Activated T-cell treated with anti-CD3 and anti-CD28 coated beads, Interleukin-2, amount 50 U/mL, for 72 hours (primary cell): ENCODE results near the gene TMPRSS13. TPM values are rescaled to one million over a fixed set of nuclear protein-coding genes. Genes with fewer than 3 reads are reported as not detected.

Source experiments
- ATAC-seq, 2 donors: fragments of 150-1000 bp; cut with Tn5 transposase; replicated peaks in 1 of 2; 2 replicates each; pipeline ENCODE4 v1.10.0; 2021; ENCODE audit warnings: moderate library complexity in 2 of 2, mild to moderate bottlenecking in 1 of 2
- DNase-seq, 2 donors: peaks; one replicate each; pipeline ENCODE4 v3.0.0; 2021 to 2022; ENCODE audit warnings: mixed read lengths in 1 of 2
- H3K27ac Mint-ChIP-seq: one replicate; pipeline ENCODE4 v1.8.0; 2022; ENCODE audit warnings: mild to moderate bottlenecking, moderate library complexity, mixed read lengths
- H3K27me3 Mint-ChIP-seq: one replicate; pipeline ENCODE4 v1.8.0; 2022; ENCODE audit warnings: low read depth, mixed read lengths
- H3K36me3 Mint-ChIP-seq, 2 donors: one replicate each; pipeline ENCODE4 v1.8.0; 2022; ENCODE audit warnings: mixed read lengths in 2 of 2, mild to moderate bottlenecking in 1 of 2; ENCODE audit not compliant: insufficient read depth in 2 of 2
- H3K4me1 Mint-ChIP-seq: one replicate; pipeline ENCODE4 v1.8.0; 2022; ENCODE audit warnings: low read depth, mixed read lengths
- H3K4me3 Mint-ChIP-seq, 2 donors: one replicate each; pipeline ENCODE4 v1.8.0; 2022; ENCODE audit warnings: mild to moderate bottlenecking in 2 of 2, mixed read lengths in 2 of 2, moderate library complexity in 2 of 2
- H3K9me3 Mint-ChIP-seq, 2 donors: one replicate each; pipeline ENCODE4 v1.8.0; 2022; ENCODE audit warnings: mixed read lengths in 2 of 2
- total RNA-seq, 2 donors: library from RNA; stranded (reverse); gene quantifications; one replicate each; pipeline ENCODE4 v1.2.3, GENCODE V29; 2022

The TMPRSS13 gene
- total RNA-seq, 2 donors from 2014 or later: 3.0 to 3.2 TPM

DNA sequence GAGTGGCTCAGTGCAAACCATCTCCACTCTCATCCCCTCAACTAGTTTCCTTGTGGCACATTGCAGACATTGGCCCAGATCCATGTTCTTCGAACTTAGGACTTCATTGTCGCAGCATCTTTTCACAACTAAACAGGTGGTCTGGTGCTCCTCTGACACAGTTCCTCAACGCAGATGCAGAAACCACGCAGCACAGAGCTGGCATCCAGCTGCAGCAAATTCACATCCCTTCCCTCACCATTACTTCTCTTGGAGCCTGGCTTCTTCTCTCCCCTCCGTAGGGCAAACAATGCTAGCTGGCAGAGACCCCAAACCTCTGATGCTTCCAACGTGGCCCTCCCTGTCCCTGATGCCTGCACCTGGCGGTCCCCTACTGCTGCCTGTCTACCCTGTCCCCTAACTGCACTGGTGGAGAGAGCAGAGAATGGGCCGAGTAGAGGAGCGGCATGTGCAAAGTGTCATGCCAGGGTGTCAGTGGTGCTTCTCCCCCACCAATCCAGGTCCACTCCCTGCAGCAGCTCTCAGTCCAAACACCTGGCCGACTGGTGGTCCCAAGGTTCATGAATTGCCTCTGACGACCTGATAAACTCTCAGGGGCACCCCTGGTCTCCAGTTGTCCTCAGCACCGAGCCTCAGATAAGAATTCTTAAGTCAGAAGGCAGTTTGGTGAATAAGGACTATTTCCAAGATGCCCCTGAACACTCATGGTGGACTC lies 18.1 kb downstream of the TMPRSS13 start:
- H3K4me1 Mint-ChIP-seq: peaks cover 11% of the 10 kb centered on the region
- H3K36me3 Mint-ChIP-seq: no peaks in the 10 kb centered on the region
- H3K9me3 Mint-ChIP-seq: no peaks in the 10 kb centered on the region
- no peak for DNase-seq
- no peaks in the 10 kb centered on the region for H3K27me3 Mint-ChIP-seq
- no peak overlapping the region for H3K4me3 Mint-ChIP-seq
- H3K27ac Mint-ChIP-seq: no peak overlapping the region
- no peak for ATAC-seq

DNA sequence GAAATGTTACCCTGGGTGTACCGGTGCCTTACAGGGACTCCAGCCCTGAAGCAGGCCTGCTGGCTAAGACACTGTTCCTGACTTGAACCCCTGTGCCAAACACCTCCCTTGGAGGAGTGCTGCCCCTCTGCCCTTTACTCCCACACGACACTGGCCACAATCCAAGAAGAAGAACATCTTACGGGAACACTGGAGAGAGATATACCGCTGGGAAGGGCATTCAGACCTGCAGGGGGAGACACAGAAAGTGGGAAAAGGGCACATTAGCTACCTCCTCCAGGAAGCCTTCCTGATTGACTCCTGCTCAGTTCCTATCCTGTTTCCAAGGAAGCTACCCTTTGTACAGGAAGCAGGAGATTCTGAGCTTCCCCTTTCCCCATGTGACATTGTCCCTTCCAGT lies 18.7 kb downstream of the TMPRSS13 start:
- no peak overlapping the region for H3K4me3 Mint-ChIP-seq
- ATAC-seq: no peak
- no peaks in the 10 kb centered on the region for H3K36me3 Mint-ChIP-seq
- DNase-seq: no peak
- H3K9me3 Mint-ChIP-seq: no peaks in the 10 kb centered on the region
- H3K27me3 Mint-ChIP-seq: no peaks in the 10 kb centered on the region
- H3K27ac Mint-ChIP-seq: no peak overlapping the region
- H3K4me1 Mint-ChIP-seq: peaks cover 11% of the 10 kb centered on the region

DNA sequence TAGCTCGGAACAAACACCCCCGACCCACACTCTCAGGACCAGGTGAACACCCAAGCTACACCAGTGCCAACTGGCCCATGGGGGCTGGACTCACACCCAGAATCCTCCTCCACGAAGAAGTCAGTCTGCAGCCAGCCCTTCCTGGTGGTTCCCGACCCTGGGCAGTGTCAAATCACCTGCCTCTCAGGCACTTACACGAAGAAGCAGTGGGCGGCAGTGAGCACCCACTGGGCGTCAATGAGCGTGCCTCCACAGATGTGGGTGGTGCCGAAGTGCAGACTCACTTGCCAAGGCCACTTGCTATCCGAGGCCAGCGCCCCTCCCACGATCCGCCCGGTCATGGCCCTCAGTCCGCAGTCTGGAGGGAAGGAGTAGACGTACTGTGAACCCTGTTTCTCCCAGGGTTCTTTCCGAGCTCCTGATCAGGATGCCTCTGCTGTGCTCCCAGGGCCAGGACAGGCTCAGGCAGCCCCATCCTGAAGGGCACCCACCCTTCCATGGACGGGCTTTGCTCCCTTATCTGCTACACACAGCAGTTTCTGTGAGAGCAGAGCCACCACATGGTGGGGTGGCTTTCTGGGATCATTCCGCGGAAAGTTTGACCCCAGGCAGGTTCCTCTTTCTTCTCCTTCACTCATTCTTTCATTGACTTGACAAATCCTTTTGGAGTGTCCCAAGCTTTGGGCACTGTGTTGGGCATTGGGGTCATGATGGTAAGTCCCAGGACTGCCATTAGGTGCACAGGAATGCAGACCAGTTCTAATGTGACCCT lies 19.4 kb downstream of the TMPRSS13 start:
- H3K4me1 Mint-ChIP-seq: peaks cover 11% of the 10 kb centered on the region
- H3K4me3 Mint-ChIP-seq: no peak overlapping the region
- H3K27me3 Mint-ChIP-seq: no peaks in the 10 kb centered on the region
- H3K9me3 Mint-ChIP-seq: no peaks in the 10 kb centered on the region
- ATAC-seq (no peak), DNase-seq (no peak)
- no peak overlapping the region for H3K27ac Mint-ChIP-seq
- no peaks in the 10 kb centered on the region for H3K36me3 Mint-ChIP-seq

DNA sequence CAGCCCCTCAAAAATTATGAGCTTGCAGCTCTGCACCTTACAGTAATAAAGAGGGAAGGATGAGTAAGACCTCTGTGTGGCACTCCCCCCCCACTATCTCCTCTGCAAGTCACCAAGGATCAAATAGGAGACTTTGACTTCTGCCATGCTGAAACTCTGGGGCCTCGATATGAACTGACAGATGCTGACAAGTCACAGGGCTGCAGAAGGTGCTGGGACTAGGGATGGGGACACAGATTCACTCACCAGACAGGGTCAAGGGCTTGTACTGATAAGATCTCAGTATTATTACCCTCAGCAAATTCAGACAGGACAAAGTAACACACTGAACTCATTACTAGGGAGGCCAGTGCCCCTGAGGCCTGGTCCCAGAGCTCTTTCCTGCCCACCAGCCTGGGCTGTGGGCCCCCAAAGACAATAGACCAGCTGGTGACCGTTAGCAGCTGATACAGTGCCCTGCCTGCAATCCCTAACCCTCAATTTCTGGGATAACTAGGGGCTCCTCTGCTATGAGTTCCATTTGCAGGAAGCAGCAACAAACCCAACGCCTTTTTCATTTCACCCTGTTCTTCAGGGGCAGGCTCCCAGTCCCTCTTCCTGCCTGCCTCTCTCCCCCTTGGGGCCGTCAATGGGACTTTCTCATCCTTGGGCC lies 20.1 kb downstream of the TMPRSS13 start:
- Mint-ChIP-seq H3K27ac (no peak overlapping the region), H3K27me3 (no peaks in the 10 kb centered on the region)

DNA sequence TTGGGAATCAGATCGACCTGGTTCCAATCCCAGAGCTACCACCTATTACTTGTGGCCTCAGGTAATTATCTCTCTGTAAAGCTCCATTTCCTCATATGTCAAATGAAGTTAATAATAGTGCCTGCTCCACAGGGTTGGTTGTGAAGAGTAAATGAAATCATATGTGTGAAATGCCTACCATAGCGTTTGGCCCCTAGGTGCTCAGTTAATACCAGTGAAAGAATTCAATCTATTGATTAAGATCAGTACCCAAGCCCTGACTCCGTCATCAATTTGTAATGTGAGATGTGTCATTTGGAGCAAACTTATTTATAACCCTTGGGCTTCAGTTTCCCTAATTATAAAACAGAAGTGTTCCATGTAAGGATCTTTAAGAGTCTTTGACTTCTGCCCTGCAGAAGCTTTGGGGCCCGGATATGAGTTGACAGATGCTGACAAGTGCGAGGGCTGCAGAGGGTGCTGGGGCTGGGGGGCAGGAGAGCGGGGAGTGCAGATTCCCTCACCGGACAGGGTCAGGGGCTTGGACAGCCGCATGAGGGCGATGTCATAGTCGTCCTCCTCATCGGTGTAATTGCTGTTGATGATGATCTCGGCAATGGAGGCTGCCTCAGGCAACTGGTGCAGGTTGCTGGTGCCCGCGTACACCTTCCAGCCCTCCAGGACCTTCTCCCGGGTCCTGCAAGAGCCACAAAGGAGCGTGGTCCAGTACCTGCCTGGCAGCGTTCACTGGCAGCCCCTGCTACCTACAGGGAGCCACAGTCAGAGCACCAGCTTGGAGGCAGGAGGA lies 20.9 kb downstream of the TMPRSS13 start:
- Mint-ChIP-seq H3K27ac (peak overlapping the region; percentile 48), H3K9me3 (no peaks in the 10 kb centered on the region), H3K4me1 (peaks cover 11% of the 10 kb centered on the region), H3K27me3 (no peaks in the 10 kb centered on the region), H3K4me3 (peak overlapping the region; percentile 54 to 64), H3K36me3 (no peaks in the 10 kb centered on the region)
- DNase-seq (no peak), ATAC-seq (no peak)

More for the DNA sequence above, 20.1 kb downstream of the TMPRSS13 start:
- Mint-ChIP-seq H3K36me3 (no peaks in the 10 kb centered on the region), H3K4me1 (peaks cover 11% of the 10 kb centered on the region), H3K4me3 (no peak overlapping the region), H3K9me3 (no peaks in the 10 kb centered on the region)
- DNase-seq: no peak
- no peak for ATAC-seq

DNA sequence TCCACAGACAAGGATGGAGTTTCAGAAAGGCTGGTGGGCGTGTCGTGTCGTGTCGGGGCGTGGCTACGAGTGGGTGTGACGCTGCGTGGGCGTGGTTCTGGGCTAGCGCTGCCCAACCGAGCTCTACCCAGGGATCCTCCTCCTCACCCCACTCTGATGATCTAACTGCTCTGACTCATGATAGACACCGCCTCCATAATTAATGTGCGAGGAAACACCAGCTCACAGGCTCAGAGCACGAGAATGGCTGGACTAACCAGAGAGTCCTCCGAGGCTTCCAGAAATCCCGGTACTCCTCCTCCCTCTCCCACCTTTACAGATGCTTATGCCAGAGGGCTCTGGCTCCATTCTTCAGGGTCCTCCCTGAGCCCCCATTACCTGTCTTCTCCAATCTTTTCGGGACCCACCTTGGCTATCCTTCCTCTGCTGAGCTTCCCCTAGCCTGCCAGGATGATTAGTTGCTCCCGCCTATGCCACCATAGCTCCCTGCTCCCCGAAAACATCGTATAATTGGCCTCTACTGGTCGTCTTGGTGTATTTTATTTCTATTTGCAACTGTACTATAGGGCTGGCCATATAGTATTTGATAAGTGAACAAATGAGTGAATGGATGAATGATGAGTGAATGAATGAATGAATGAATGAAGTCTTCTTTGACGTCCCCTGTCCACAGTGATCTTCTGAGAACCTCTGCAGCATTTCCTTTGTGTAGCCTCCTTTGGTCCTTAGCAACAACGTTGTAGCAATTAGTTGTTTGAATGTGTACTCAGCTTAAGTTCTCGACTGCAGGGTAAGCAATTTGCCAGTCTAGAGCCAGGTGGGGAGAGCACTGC lies 21.7 kb downstream of the TMPRSS13 start:
- ATAC-seq: peak; percentile 97 to 99
- Mint-ChIP-seq H3K4me3 (peak overlapping the region; percentile 54 to 64), H3K9me3 (no peaks in the 10 kb centered on the region), H3K36me3 (no peaks in the 10 kb centered on the region), H3K4me1 (peaks cover 11% of the 10 kb centered on the region), H3K27me3 (no peaks in the 10 kb centered on the region), H3K27ac (peak overlapping the region; percentile 48)
- peak; percentile 72 to 75 for DNase-seq

DNA sequence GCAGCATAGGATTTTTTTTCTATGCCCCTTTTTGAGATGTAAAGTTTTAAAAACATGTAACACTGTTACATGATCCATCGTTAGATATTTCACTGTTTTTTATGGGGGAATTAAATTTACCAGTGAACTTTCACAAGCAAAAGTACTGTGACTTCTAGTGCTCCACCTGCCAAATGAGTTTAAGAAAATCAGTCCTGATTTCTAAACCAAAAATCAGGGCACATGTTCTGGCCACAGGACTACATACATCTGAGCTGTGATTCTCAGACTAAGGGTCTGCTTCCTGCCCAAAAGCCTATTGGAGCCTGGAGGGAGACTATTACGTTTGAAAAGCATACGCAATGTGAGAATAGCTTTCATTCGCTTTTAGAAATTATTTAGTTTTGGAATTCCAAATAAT lies 22.5 kb downstream of the TMPRSS13 start:
- H3K9me3 Mint-ChIP-seq: no peaks in the 10 kb centered on the region
- H3K36me3 Mint-ChIP-seq: no peaks in the 10 kb centered on the region
- no peak for DNase-seq
- no peak overlapping the region for H3K4me3 Mint-ChIP-seq
- ATAC-seq: no peak
- no peaks in the 10 kb centered on the region for H3K27me3 Mint-ChIP-seq
- peaks cover 11% of the 10 kb centered on the region for H3K4me1 Mint-ChIP-seq
- no peak overlapping the region for H3K27ac Mint-ChIP-seq

DNA sequence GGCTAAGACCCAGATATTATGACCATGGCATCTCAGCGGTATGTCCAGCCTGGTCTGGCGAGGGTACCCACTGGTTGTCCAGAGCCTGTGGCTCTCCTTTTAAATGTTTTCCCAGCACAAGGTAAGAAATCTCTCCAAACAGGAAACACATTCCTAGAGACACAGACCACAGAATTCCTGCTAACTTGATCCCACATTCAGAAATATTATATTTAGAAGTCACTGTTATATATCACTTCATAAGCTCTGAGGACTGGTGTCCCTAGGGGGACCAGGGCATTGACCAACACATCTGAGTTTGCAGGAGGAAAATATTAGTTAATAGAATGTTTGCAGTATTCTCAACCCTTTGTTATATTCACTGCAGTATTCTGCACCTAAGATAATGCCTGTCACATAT lies 23.1 kb downstream of the TMPRSS13 start:
- Mint-ChIP-seq H3K4me1 (peaks cover 11% of the 10 kb centered on the region), H3K36me3 (no peaks in the 10 kb centered on the region), H3K4me3 (no peak overlapping the region), H3K27me3 (no peaks in the 10 kb centered on the region), H3K9me3 (no peaks in the 10 kb centered on the region), H3K27ac (peak overlapping the region; percentile 8)
- ATAC-seq (no peak), DNase-seq (no peak)

DNA sequence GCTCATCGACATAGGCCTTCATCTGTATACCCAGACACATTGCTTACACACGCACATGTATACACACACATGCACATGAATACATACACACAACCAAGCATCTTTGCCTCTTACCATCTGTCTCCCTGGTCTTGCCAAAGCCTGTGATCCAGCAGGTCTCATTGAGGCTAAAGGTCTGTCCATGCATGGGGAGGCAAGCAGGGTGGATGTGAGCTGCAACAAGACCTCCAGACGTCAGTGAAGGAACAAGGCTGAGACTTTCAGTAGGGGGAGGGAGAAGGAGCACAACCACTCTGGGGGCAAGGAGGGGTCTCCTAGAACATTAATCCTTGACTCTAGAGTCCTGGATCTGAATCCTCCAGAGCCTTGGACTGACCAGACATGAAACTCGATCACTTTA lies 23.7 kb downstream of the TMPRSS13 start:
- H3K4me3 Mint-ChIP-seq: no peak overlapping the region
- ATAC-seq (no peak), DNase-seq (no peak)
- H3K27ac Mint-ChIP-seq: no peak overlapping the region
- no peaks in the 10 kb centered on the region for H3K27me3 Mint-ChIP-seq
- peaks cover 11% of the 10 kb centered on the region for H3K4me1 Mint-ChIP-seq
- H3K9me3 Mint-ChIP-seq: no peaks in the 10 kb centered on the region
- H3K36me3 Mint-ChIP-seq: no peaks in the 10 kb centered on the region

DNA sequence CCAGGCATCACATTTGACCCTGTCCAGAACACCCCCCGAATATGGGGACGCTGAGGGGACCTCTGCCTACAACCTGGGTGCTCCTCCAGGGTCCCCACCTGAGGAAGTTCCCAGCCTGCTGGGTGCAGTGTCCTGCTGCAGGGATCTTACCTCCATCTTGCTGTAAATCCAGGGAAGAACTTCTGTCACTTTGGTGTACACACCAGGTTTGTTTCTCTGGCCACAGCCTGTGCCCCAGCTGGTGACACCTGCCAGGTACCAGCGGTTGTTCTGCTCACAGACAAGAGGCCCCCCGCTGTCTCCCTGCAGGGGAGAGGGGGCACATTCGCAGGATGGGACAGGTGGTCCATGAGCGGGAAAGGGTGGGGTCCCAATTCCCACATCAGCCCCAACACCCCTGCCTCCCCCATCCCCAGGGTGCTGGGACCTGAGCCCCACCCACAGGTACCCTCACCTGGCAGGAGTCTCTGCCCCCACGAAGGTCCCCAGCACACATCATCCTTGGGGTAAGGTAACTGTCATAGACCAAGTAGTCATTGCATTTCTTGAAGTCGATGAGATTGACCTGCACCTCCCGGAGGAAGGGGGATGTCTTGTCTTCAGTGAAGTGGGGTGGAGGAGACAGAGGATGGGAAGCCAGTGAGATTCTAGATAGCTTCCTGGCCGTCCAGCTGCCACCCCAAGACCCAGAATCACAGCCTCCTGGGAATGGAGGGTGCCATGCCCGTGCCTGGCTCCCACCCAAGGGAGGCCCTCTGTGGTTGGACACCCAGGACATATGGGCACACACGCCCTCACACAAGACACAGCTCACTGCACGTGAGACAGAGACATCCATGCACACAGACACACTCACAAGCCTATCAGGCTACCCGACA lies 25.5 kb downstream of the TMPRSS13 start:
- no peak for ATAC-seq

DNA sequence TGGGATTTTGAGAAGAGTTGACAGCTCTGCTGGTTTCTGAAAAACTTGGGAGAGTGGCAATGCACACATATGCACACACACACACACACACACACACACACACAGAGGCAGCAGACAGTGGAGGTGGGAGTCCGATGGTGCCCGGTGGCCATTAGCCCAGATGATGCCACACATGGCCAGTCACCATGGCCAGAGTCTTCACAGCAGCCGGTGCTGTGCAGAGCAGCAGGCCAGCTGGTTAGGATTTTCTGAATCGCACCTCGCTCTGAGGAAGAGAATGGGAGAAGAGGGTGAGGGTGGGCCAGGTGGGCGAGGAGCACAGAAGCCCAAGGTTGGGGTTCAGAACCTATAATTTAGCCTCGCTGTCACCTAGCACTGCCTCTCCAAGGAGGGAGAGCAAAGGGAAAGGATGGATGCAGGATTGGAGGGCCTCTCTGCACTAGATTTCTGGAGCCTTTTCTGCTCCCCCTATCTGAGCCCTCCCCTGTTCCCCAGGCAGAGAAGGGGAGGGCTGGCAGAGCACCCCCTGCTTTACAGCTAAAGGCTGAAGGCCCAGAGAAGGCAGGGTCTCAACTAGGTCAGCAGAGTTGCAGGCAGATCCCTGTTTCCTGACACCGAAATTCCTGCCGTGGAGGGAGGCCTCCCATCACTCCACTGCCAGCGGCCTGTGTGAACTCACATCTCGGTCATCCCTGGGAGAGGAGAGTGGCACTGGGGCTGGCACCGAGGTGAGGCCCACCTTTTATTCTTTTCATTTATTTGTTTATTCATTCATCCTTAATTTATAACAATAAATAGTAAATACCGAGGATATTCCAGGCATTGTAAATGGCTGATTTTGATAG lies 27.0 kb downstream of the TMPRSS13 start:
- no peaks in the 10 kb centered on the region for H3K27me3 Mint-ChIP-seq
- ATAC-seq (no peak), DNase-seq (no peak)
- no peak overlapping the region for H3K27ac Mint-ChIP-seq
- H3K4me1 Mint-ChIP-seq: peaks cover under 1% of the 10 kb centered on the region
- no peaks in the 10 kb centered on the region for H3K9me3 Mint-ChIP-seq
- no peaks in the 10 kb centered on the region for H3K36me3 Mint-ChIP-seq
- no peak overlapping the region for H3K4me3 Mint-ChIP-seq

More for the DNA sequence above, 25.5 kb downstream of the TMPRSS13 start:
- H3K4me3 Mint-ChIP-seq: no peak overlapping the region
- no peak for DNase-seq
- H3K27ac Mint-ChIP-seq: no peak overlapping the region
- H3K27me3 Mint-ChIP-seq: no peaks in the 10 kb centered on the region
- H3K4me1 Mint-ChIP-seq: peaks cover 11% of the 10 kb centered on the region
- no peaks in the 10 kb centered on the region for H3K9me3 Mint-ChIP-seq
- no peaks in the 10 kb centered on the region for H3K36me3 Mint-ChIP-seq
